Neural cell (in vitro differentiated cells): ENCODE results near the gene PPIG. TPM values are rescaled to one million over a fixed set of nuclear protein-coding genes. Genes with fewer than 3 reads are reported as not detected.

Experiments
- H2AFZ ChIP-seq: fragments of 200-600, 300-800 bp; sonication (generic), shearing (Covaris generic); 2 replicates; pipeline ENCODE4 v1.6.0; 2014; ENCODE audit warnings: low read depth, mild to moderate bottlenecking, antibody characterized with exemption, low read length, moderate library complexity
- H3F3A ChIP-seq: fragments of 200-600 bp; shearing (Covaris generic); 2 replicates; pipeline ENCODE4 v1.6.1; 2016; ENCODE audit warnings: mild to moderate bottlenecking, moderate library complexity, mixed read lengths, antibody characterized with exemption, low read length; ENCODE audit not compliant: insufficient read depth, poor library complexity, severe bottlenecking
- H3K27ac ChIP-seq: fragments of 200-600, 300-800 bp; sonication (generic), shearing (Covaris generic); 2 replicates; pipeline ENCODE4 v1.5.1; 2014; ENCODE audit warnings: mild to moderate bottlenecking, low read length, moderate library complexity
- H3K27me3 ChIP-seq: fragments of 300-800, 200-600 bp; sonication (generic), shearing (Covaris generic); 2 replicates; pipeline ENCODE4 v1.6.0; 2014; ENCODE audit warnings: mild to moderate bottlenecking, low read depth, low read length, moderate library complexity; ENCODE audit not compliant: insufficient read depth
- H3K36me3 ChIP-seq: fragments of 300-800, 200-600 bp; sonication (generic), shearing (Covaris generic); 2 replicates; pipeline ENCODE4 v1.5.1; 2014; ENCODE audit warnings: mild to moderate bottlenecking, antibody characterized with exemption, low read length, moderate library complexity; ENCODE audit not compliant: insufficient read depth
- H3K4me2 ChIP-seq: fragments of 300-800, 200-600 bp; sonication (generic), shearing (Covaris generic); 2 replicates; pipeline ENCODE4 v1.6.0; 2014; ENCODE audit warnings: mild to moderate bottlenecking, low read length
- H3K4me3 ChIP-seq: fragments of 300-800, 200-600 bp; sonication (generic), shearing (Covaris generic); 2 replicates; pipeline ENCODE4 v1.5.1; 2014; ENCODE audit warnings: mild to moderate bottlenecking, low read length, moderate library complexity
- H3K79me2 ChIP-seq: fragments of 200-600 bp; shearing (Covaris generic); replicated peaks from 2 replicates; pipeline ENCODE4 v1.6.0; 2014; ENCODE audit warnings: mild to moderate bottlenecking, low read length, moderate library complexity; ENCODE audit not compliant: insufficient read depth
- H3K9ac ChIP-seq: fragments of 300-800, 200-600 bp; sonication (generic), shearing (Covaris generic); 2 replicates; pipeline ENCODE4 v1.6.1; 2016; ENCODE audit warnings: mild to moderate bottlenecking, low read length, mixed read lengths
- H3K9me2 ChIP-seq: fragments of 200-600 bp; shearing (Covaris generic); 2 replicates; pipeline ENCODE4 v1.6.1; 2016; ENCODE audit warnings: mild to moderate bottlenecking, low read length, mixed read lengths; ENCODE audit not compliant: insufficient read depth
- H3K9me3 ChIP-seq: fragments of 200-600, 300-800 bp; sonication (generic), shearing (Covaris generic); 2 replicates; pipeline ENCODE4 v1.6.1; 2016; ENCODE audit warnings: mild to moderate bottlenecking, mixed run types, low read length, moderate library complexity, mixed read lengths
- H4K20me1 ChIP-seq: fragments of 200-600 bp; shearing (Covaris generic); 2 replicates; pipeline ENCODE4 v1.6.1; 2016; ENCODE audit warnings: mild to moderate bottlenecking, mixed run types; ENCODE audit not compliant: insufficient read depth
- CTCF ChIP-seq: fragments of 450-650 bp; IDR thresholded peaks from 2 replicates; pipeline ENCODE4 v1.5.1; 2014; ENCODE audit warnings: antibody characterized with exemption, mild to moderate bottlenecking, moderate library complexity; ENCODE audit not compliant: poor library complexity, severe bottlenecking
- EP300 ChIP-seq: fragments of 450-650 bp; conservative IDR thresholded peaks from 2 replicates; pipeline ENCODE4 v1.6.1; 2014; ENCODE audit warnings: antibody characterized with exemption, mild to moderate bottlenecking, moderate library complexity; ENCODE audit not compliant: poor library complexity, severe bottlenecking
- EZH2 ChIP-seq: fragments of 200-600, 300-800 bp; shearing (Covaris generic), sonication (generic); IDR thresholded peaks from 2 replicates; pipeline ENCODE4 v1.6.1; 2014; ENCODE audit warnings: antibody characterized with exemption, low read length, borderline replicate concordance, mild to moderate bottlenecking; ENCODE audit not compliant: insufficient read depth, poor library complexity, severe bottlenecking
- MXI1 ChIP-seq: fragments of 450-650 bp; conservative IDR thresholded peaks from 2 replicates; pipeline ENCODE4 v1.6.1; 2014; ENCODE audit warnings: antibody characterized with exemption, mild to moderate bottlenecking; ENCODE audit not compliant: poor library complexity, severe bottlenecking
- POLR2AphosphoS5 ChIP-seq: IDR thresholded peaks from 2 replicates; pipeline ENCODE4 v1.6.1; 2012
- RAD21 ChIP-seq: fragments of 450-650 bp; conservative IDR thresholded peaks from 2 replicates; pipeline ENCODE4 v1.6.1; 2014; ENCODE audit warnings: antibody characterized with exemption, mild to moderate bottlenecking, moderate library complexity
- REST ChIP-seq: IDR thresholded peaks from 2 replicates; pipeline ENCODE4 v1.6.1; 2012; ENCODE audit warnings: borderline replicate concordance
- SMC3 ChIP-seq: fragments of 450-650 bp; conservative IDR thresholded peaks from 2 replicates; pipeline ENCODE4 v1.6.1; 2014; ENCODE audit warnings: antibody characterized with exemption, mild to moderate bottlenecking, moderate library complexity; ENCODE audit not compliant: poor library complexity
- TAF1 ChIP-seq: IDR thresholded peaks from 2 replicates; pipeline ENCODE4 v1.6.1; 2012; ENCODE audit warnings: low read depth
- polyA plus RNA-seq: library from polyadenylated mRNA; depleted of rRNA; stranded (reverse); fragments of >200 nt; gene quantifications from 2 replicates; pipeline ENCODE4 v1.2.3, GENCODE V29; 2014

The PPIG gene
- polyA plus RNA-seq, 1 donor from 2014 or later = 45.0 TPM

DNA sequence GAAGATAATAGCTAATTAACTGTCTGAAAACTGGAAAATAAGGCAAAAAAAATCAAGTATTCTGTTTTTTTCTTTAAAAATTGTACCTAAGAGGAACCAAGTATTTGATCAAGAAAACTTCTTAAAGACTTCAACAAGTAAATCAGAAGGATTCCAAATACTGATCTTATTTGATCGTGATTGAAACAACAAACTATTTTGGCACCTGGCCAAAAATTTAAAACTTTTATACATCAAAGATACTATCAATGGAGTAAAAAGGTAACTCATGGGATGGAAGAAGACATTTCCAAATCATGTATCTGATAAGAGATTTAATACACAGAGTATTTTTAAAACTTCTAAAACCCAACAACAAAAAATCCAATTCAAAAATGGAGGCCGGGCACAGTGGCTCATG is 63.3 kb downstream of the PPIG start:
- Histone ChIP-seq H3K27ac (no peak overlapping the region), H3K27me3 (no peaks in the 10 kb centered on the region)
- TF ChIP-seq MXI1 = no peak
- no peak for TF ChIP-seq TAF1
- TF ChIP-seq EP300 = no peak
- TF ChIP-seq SMC3 = no peak
- no peak for TF ChIP-seq RAD21
- no peak for TF ChIP-seq POLR2AphosphoS5
- TF ChIP-seq REST = no peak
- no peak for TF ChIP-seq EZH2
- no peak for TF ChIP-seq CTCF

GRCh38 chr2:169649278-169649677 is 65.1 kb downstream of the PPIG start:
- Histone ChIP-seq H3K4me2 (no peak overlapping the region), H3K9me3 (no peaks in the 10 kb centered on the region), H3K4me3 (no peak overlapping the region), H4K20me1 (no peaks in the 10 kb centered on the region), H3K9me2 (no peaks in the 10 kb centered on the region), H3K27ac (no peak overlapping the region), H2AFZ (no peak overlapping the region), H3K9ac (no peak overlapping the region), H3K79me2 (no peaks in the 10 kb centered on the region), H3K36me3 (no peaks in the 10 kb centered on the region), H3F3A (no peaks in the 10 kb centered on the region), H3K27me3 (no peaks in the 10 kb centered on the region)
- TF ChIP-seq EP300 (no peak), POLR2AphosphoS5 (no peak), REST (no peak), RAD21 (no peak), MXI1 (no peak), EZH2 (no peak), TAF1 (no peak), SMC3 (no peak), CTCF (no peak)

More for the DNA sequence above, 63.3 kb downstream of the PPIG start:
- no peaks in the 10 kb centered on the region for H3K79me2 ChIP-seq
- H3K4me3 ChIP-seq = no peak overlapping the region
- no peaks in the 10 kb centered on the region for H3F3A ChIP-seq
- no peak overlapping the region for H3K9ac ChIP-seq
- H3K9me2 ChIP-seq = no peaks in the 10 kb centered on the region
- H3K36me3 ChIP-seq = no peaks in the 10 kb centered on the region
- no peak overlapping the region for H3K4me2 ChIP-seq
- H2AFZ ChIP-seq = no peak overlapping the region
- no peaks in the 10 kb centered on the region for H4K20me1 ChIP-seq
- no peaks in the 10 kb centered on the region for H3K9me3 ChIP-seq
